ENCODE data around the gene LPAR5.

Gene LPAR5

GRCh38 chr12:6635375-6635855 is 344 bp downstream of the LPAR5 start:
- DNase-seq = peak; percentile 38

DNA sequence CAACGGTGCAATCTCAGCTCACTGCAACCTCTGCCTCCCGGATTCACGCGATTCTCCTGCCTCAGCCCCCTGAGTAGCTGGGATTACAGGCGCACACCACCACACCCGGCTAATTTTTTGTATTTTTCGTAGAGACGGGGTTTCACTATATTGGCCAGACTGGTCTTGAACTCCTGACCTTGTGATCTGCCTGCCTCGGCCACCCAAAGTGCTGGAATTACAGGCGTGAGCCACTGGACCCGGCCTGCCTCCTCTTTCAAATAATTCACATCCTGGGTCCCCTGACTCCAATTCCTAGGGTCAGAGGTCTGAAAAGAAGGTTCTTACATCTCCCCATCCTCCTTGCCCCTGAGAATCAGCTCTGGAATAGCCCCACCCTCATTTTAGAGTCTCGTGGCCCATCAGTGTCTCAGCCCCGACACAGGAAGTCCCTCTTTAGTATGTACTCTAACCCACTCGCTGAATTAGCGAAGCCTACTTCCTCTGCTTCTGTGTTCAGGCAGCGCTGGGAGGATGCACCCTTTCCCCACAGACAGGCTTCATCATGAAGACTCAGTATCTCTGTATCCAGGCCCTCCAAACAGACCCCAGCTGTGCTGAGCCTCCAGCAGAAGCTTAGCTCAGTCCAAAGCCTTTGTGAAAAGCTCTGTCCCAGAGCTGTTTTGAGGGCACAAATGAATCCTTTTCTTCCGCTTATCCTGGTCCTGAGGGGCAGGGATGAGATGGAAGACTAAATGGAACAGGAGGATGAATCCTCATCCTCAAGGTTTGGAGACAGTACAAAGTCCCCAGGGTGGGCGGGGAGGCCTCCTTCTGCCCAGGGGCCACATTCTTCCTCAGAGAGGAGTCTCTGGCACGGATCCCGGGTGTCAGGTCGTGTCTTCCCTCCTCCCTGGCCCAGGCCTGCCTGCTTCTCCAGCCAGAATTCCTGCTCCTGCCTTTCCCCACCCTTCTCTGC is 3.5 kb downstream of the LPAR5 start:
- peak; percentile 47 for DNase-seq

GRCh38 chr12:6631549-6631961 is 4.2 kb downstream of the LPAR5 start:
- DNase-seq = no peak

DNA sequence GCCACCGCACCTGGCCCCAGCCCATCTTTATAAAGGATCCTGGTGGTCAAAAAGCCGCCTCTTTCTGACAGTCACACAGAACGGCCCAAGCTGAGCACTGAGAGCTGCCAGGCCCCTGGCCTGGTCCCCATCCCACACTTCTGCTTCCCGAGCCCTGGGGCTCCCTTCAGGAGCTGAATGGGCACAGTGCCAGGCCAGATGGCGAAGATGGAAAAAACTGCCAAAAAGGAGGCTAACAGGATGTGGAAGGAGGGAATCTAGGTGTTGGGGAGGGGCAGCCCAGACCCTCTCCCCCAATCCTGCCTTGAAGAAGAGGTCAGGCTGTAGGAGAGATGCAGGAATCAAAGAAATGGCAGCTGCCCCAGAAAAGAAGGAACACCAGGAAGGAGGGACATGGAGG is 5.0 kb downstream of the LPAR5 start:
- DNase-seq = no peak

- no peak for DNase-seq
Measured at GRCh38 chr12:6627616-6628015, 8.1 kb downstream of the LPAR5 start.

DNA sequence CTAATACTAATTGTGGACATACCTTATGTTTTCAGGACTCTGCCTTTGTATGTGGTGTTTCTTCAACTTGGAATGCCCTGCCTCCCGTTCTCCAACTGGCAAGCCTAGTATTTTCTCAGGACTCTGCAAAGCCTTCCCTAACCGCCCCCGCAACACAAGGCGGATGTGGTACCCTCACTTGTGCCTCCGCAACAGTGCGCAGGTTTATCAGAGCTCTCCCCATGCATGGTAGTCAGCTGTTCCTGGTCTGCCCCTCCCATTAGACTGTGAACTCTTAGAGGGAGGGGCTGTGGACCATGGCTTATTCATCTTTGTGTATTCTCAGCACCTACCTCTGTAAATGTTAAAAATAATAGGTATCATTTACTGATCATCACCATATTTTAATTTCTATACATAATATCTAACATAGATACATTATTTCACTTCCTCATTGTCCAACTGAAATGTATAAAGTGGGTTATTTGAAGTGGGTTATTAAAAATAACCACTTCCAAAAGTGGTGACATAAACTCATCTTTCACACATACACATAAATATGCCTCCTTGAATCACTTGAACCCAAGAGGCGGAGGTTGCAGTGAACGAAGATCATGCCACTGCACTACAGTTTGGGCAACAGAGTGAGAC is 9.0 kb downstream of the LPAR5 start:
- no peak for DNase-seq

GRCh38 chr12:6620885-6621274 is 14.9 kb downstream of the LPAR5 start:
- no peak for DNase-seq

DNA sequence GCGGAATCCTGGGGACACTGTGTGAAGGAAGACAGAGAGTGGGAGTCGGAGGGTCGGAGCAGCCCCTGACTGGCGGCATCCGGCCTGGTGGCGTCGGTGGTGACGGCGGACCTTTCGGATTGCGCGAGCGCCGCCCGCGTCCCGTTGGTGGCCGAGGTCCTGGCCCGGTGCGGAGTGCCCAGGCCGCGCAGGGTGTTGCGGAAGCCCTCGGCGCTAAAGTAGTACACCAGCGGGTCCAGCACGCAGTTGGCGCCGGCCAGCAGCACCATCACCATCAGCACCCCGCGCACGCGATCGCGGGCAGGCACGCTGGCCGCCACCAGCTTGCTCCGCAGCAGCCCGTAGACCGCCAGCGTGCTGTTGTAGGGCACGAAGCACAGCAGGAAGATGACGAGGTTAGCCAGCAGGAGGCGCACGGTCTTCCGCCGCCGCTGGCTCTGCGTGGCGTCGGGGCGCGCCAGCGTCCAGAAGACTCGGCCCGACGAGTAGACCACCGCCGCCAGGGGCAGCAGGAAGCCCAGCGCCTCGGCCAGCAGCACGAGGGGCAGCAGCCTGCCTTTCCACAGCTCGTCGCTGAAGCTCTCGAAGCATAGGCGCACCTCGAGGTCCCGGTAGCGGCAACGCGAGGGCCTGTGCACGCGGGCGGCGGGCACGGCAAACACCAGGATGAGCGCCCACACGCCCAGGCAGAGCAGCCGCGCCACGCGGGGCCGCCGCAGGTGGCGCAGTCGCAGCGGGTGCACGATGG is 15.4 kb downstream of the LPAR5 start:
- DNase-seq = peak; percentile 66

DNA sequence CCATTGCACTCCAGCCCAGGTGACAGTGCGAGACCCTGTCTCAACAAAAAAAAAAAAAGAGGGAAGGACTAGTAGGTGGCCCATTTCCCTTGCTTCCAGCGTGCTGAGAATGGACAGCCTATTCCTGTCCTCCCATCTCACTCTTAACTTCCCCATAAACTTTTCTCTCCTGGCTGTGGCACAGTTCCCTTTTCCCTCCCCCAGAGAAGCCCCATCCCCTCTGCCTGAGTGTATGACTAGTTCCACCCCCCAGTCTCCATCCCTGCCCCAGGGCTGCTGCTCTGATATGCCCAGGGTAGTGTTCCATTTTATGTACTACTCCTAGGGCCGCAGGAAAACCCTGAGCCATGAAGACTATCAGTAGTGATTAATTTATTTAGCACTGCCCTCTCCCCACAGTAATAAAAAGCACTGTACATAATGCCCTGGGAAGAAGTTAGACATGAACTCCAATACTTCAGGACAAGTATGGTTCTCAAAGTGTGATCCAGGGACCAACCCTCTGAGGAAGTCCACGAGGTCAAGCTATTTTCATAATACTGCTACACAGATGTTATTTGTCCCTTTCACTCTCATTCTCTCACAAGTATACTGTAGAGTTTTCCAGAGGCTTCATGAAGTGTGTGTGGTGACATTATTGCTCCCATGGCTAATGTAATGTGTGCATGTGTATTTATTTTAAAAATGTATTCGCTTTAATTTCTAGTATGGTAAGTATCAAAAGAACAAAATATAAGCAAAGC is 17.1 kb downstream of the LPAR5 start:
- no peak for DNase-seq

DNA sequence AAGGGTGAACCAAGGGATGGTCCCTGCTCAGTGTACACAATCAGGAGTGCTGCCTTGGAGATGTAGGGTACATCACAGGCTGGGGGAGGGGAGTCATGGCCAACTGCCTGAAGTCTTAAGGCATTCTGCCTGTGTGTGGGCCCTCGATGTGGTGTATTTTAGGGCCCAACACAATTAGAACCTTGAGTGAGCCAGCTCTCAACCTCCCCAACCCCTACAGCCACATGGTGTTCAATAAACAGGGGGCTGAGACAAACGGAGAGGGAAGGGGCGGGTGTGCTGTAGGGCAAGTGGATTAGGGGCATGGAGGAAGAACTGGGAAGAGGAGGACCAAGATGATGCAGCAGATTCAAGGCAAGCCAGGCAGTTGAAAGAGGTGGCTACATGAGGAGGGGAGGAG is 20.0 kb downstream of the LPAR5 start:
- no peak for DNase-seq

DNA sequence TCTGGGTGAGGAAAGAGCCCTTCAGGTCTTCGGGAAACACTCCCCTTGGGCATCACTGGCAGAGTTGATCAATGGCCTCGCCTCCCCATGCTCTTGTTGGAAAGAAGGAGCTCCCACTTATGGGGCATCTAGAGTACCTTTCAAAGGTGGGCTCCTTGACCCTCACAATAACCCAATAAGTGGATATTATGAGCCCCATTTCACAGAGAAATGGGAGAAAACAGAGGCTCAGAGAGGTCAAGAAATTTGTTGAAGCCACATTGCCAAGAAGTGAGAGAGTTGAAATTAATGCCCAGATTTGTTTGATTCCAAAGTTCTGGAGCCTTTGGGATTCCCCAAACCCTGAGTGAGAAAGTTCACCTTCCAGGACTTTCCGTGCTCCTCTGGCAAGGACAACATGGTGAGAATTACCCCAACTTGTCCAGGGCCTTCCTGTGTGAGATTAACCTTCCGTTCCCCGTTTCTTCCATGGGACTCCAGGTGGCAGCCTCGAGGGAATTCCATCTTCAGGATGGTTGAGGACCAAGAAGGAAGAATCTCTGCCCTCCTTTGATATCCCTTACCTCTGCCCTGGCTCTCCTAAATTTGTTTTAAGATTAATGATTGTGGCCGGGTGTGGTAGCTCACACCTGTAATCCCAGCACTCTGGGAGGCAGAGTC is 21.1 kb downstream of the LPAR5 start:
- DNase-seq = no peak

GRCh38 chr12:6613776-6614512 is 21.8 kb downstream of the LPAR5 start:
- no peak for DNase-seq

DNA sequence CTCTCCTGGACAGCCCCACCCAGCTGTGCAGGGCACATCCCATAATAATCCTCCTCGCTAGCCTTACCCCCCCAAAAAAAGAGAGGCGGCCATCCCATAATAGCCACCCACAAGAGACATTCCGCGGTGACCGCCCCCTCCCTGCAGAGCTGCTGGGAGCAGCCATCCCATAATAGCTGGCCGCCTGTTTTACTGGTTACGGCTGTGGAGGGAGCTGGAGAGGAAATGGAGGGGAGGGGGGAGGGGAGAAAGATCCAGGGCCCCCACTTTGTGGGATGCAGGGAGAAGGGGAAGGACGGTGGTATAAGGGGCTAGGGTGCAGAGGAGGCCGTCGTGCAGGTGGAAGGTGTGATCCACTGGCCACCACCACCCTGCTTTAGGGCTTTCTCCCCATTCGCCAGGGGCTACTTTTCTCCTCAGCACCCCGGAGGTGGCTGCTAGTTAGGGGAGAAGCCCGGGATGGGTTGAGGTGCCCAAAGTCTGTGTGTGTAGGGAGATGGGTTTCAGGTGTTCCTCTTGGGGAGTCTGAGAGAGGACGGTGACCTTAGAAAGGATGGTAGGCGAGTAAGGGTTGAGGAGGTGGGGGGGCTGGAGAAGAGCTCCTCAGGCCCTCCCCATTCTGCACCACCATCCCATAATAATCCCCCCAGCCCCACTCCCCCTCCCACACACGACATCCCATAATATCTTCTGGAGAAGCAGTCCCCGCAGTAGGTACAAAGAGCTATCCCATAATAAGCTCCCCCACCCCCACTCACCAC is 22.6 kb downstream of the LPAR5 start:
- no peak for DNase-seq

GRCh38 chr12:6612652-6613014 is 23.1 kb downstream of the LPAR5 start:
- DNase-seq = no peak

DNA sequence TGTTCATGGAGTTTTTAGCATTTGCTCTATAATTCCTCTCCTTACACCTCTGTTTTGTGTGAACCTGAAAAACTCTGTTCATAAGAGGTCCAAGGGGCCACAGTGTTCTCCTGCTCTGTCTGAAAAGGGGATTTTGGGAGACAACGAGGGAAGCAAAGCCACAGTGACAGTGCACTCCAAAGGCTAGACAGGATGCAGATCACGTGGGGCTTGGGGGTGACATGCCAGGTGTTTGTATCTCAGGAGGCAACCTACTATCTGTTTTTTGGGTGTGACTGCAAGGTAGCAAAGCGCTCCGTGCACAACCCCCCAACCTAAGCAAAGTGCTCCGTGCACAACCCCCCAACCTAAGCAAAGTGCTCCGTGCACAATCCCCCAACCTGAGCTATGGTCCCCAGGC is 23.5 kb downstream of the LPAR5 start:
- DNase-seq = no peak

GRCh38 chr12:6608592-6609281 is 27.0 kb downstream of the LPAR5 start:
- DNase-seq = no peak

GRCh38 chr12:6607751-6608591 is 27.8 kb downstream of the LPAR5 start:
- DNase-seq = peak; percentile 64

- DNase-seq = peak; percentile 75
Measured at GRCh38 chr12:6606331-6607131, 29.2 kb downstream of the LPAR5 start.

Data from stimulated activated CD4-positive, alpha-beta T cell treated with anti-CD3 and anti-CD28 coated beads, Interleukin-4, amount 100 ng/mL, for 1 hour (primary cell).